Measurements from ENCODE around the gene NEDD1. TPM values are rescaled to one million over a fixed set of nuclear protein-coding genes. Genes with fewer than 3 reads are reported as not detected.
A peak's percentile ranks its signal among the peaks of the same experiment; 100 is the strongest.

The NEDD1 gene
- total and polyA plus RNA-seq, 2 donors (not counting 1 experiment from before 2014, with no cell fraction given): 21.8 to 30.7 TPM

- Histone ChIP-seq H3K36me3 (ENCODE audit: control insufficient read depth, insufficient read depth, low read length) (no peaks in the 10 kb centered on the region), H3K4me3 (replicated peaks in 1 of 4; ENCODE audit: control extremely low read depth in 1 of 4, insufficient read depth in 1 of 4, low read depth in 3 of 4, low read length in 4 of 4) (no peak overlapping the region), H3K4me2 (ENCODE audit: extremely low read depth, insufficient read depth, low read length) (no peak overlapping the region), H2AFZ (ENCODE audit: low read length) (no peak overlapping the region), H4K20me1 (ENCODE audit: control insufficient read depth, extremely low read depth, insufficient read depth, low read length) (no peaks in the 10 kb centered on the region), H3K9ac (ENCODE audit: insufficient read depth, low read length) (no peak overlapping the region), H3K27me3 (ENCODE audit: control insufficient read depth, insufficient read depth, low read length) (no peaks in the 10 kb centered on the region), H3K4me1 (ENCODE audit: control insufficient read depth, extremely low read depth, insufficient read depth, low read length) (no peaks in the 10 kb centered on the region), H3K79me2 (ENCODE audit: control insufficient read depth, insufficient read depth, low read length) (no peaks in the 10 kb centered on the region), H3K27ac (ENCODE audit: insufficient read depth, low read length) (no peak overlapping the region), H3K9me3 (ENCODE audit: control insufficient read depth, insufficient read depth, low read depth, low read length) (no peaks in the 10 kb centered on the region)
- DNase-seq (ENCODE audit: low read depth in 2 of 2): no peak
- TF ChIP-seq EZH2 (IDR thresholded peaks at IDR 0.05; ENCODE audit: low read length, missing control alignments): no peak
- TF ChIP-seq, protein P1, sequence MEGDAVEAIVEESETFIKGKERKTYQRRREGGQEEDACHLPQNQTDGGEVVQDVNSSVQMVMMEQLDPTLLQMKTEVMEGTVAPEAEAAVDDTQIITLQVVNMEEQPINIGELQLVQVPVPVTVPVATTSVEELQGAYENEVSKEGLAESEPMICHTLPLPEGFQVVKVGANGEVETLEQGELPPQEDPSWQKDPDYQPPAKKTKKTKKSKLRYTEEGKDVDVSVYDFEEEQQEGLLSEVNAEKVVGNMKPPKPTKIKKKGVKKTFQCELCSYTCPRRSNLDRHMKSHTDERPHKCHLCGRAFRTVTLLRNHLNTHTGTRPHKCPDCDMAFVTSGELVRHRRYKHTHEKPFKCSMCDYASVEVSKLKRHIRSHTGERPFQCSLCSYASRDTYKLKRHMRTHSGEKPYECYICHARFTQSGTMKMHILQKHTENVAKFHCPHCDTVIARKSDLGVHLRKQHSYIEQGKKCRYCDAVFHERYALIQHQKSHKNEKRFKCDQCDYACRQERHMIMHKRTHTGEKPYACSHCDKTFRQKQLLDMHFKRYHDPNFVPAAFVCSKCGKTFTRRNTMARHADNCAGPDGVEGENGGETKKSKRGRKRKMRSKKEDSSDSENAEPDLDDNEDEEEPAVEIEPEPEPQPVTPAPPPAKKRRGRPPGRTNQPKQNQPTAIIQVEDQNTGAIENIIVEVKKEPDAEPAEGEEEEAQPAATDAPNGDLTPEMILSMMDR (conservative IDR thresholded peaks at IDR 0.05 in 1 of 2, IDR thresholded peaks at IDR 0.05 in 1 of 2; ENCODE audit: low read depth in 1 of 2, low read length in 2 of 2): no peak
Observed at GRCh38 chr12:96979532-96979931, 72.5 kb downstream of the NEDD1 start.

DNA sequence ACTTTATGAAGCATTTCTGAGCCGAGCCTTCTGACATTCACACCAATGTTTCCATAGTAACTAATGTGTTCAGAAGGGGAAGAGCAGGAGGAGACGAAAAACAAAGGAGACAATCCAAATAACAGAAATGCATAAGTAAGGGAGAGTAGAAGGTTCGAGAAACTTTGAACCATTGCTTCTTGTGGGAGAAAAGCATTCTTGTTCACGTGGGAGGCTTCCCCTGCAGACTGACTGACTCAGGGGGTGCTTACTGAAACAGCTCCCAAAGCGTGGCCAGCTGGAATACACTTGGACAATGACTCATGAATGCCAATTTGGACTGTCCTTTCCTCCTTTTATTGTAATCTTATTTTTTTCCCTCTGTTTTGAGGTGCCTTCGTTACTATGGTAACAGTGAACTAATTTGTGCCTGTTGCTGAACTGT, 73.9 kb downstream of the NEDD1 start:
- H2AFZ ChIP-seq (ENCODE audit: low read length): no peak overlapping the region

DNA sequence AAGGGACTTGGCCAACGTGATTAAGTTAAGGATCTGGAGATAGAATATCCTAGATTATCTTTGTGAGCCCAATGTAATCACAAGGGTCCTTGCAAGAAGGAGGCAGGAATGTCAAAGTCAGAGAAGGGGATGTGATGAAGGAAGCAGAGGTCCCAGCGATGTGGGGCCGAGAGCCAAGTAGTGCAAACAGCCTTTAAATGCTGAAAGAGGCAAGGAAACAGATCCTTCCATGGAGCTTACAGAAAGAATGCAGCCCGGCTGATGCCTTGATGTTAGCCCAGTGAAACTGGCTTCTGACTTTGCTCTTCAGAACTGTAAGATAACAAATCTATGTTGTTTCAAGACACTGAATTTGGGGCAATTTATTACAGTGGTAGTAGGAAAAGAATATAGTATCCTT, 74.9 kb downstream of the NEDD1 start:
- Histone ChIP-seq H2AFZ (ENCODE audit: low read length) (no peak overlapping the region), H3K4me1 (ENCODE audit: control insufficient read depth, extremely low read depth, insufficient read depth, low read length) (no peaks in the 10 kb centered on the region), H3K27ac (ENCODE audit: insufficient read depth, low read length) (no peak overlapping the region), H3K36me3 (ENCODE audit: control insufficient read depth, insufficient read depth, low read length) (no peaks in the 10 kb centered on the region), H3K4me3 (replicated peaks in 1 of 4; ENCODE audit: control extremely low read depth in 1 of 4, insufficient read depth in 1 of 4, low read depth in 3 of 4, low read length in 4 of 4) (no peak overlapping the region), H3K79me2 (ENCODE audit: control insufficient read depth, insufficient read depth, low read length) (no peaks in the 10 kb centered on the region), H4K20me1 (ENCODE audit: control insufficient read depth, extremely low read depth, insufficient read depth, low read length) (no peaks in the 10 kb centered on the region), H3K9me3 (ENCODE audit: control insufficient read depth, insufficient read depth, low read depth, low read length) (no peaks in the 10 kb centered on the region), H3K4me2 (ENCODE audit: extremely low read depth, insufficient read depth, low read length) (no peak overlapping the region), H3K27me3 (ENCODE audit: control insufficient read depth, insufficient read depth, low read length) (peaks cover 5% of the 10 kb centered on the region), H3K9ac (ENCODE audit: insufficient read depth, low read length) (no peak overlapping the region)
- TF ChIP-seq, protein P1 (conservative IDR thresholded peaks at IDR 0.05 in 1 of 2, IDR thresholded peaks at IDR 0.05 in 1 of 2; ENCODE audit: low read depth in 1 of 2, low read length in 2 of 2): no peak
- TF ChIP-seq EZH2 (IDR thresholded peaks at IDR 0.05; ENCODE audit: low read length, missing control alignments): no peak
- no peak for DNase-seq (ENCODE audit: low read depth in 2 of 2)

More for the DNA sequence above, 73.9 kb downstream of the NEDD1 start:
- Histone ChIP-seq H3K4me1 (ENCODE audit: control insufficient read depth, extremely low read depth, insufficient read depth, low read length) (no peaks in the 10 kb centered on the region), H3K9ac (ENCODE audit: insufficient read depth, low read length) (no peak overlapping the region), H3K27me3 (ENCODE audit: control insufficient read depth, insufficient read depth, low read length) (peaks cover 3% of the 10 kb centered on the region), H3K79me2 (ENCODE audit: control insufficient read depth, insufficient read depth, low read length) (no peaks in the 10 kb centered on the region), H3K36me3 (ENCODE audit: control insufficient read depth, insufficient read depth, low read length) (no peaks in the 10 kb centered on the region), H4K20me1 (ENCODE audit: control insufficient read depth, extremely low read depth, insufficient read depth, low read length) (no peaks in the 10 kb centered on the region), H3K9me3 (ENCODE audit: control insufficient read depth, insufficient read depth, low read depth, low read length) (no peaks in the 10 kb centered on the region), H3K4me2 (ENCODE audit: extremely low read depth, insufficient read depth, low read length) (no peak overlapping the region), H3K27ac (ENCODE audit: insufficient read depth, low read length) (no peak overlapping the region), H3K4me3 (replicated peaks in 1 of 4; ENCODE audit: control extremely low read depth in 1 of 4, insufficient read depth in 1 of 4, low read depth in 3 of 4, low read length in 4 of 4) (no peak overlapping the region)
- peak; percentile 68 to 95 for DNase-seq (ENCODE audit: low read depth in 2 of 2)
- TF ChIP-seq, protein P1 (conservative IDR thresholded peaks at IDR 0.05 in 1 of 2, IDR thresholded peaks at IDR 0.05 in 1 of 2; ENCODE audit: low read depth in 1 of 2, low read length in 2 of 2): no peak
- TF ChIP-seq EZH2 (IDR thresholded peaks at IDR 0.05; ENCODE audit: low read length, missing control alignments): no peak
